T-helper 1 cell treated with Interleukin-12 subunit alpha and Interleukin-12 subunit beta and Interleukin-4 antibody, amounts not matched to agents 30 μg/mL and 1 μg/mL, for 36 hours (primary cell): ENCODE data around the gene CCDC32.

Source experiments
- H3K27ac Mint-ChIP-seq: one replicate; pipeline ENCODE4 v1.8.0; 2021; ENCODE audit warnings: mild to moderate bottlenecking, mixed read lengths
- H3K27me3 Mint-ChIP-seq: one replicate; pipeline ENCODE4 v1.8.0; 2021; ENCODE audit warnings: low read depth, mixed read lengths
- H3K36me3 Mint-ChIP-seq: one replicate; pipeline ENCODE4 v1.8.0; 2021; ENCODE audit warnings: low read depth, mixed read lengths
- H3K4me1 Mint-ChIP-seq: one replicate; pipeline ENCODE4 v1.8.0; 2021; ENCODE audit warnings: low read depth, mixed read lengths
- H3K4me3 Mint-ChIP-seq: one replicate; pipeline ENCODE4 v1.8.0; 2021; ENCODE audit warnings: mild to moderate bottlenecking, moderate library complexity, mixed read lengths
- H3K9me3 Mint-ChIP-seq: one replicate; pipeline ENCODE4 v1.8.0; 2021; ENCODE audit warnings: mixed read lengths

Gene CCDC32

GRCh38 chr15:40511472-40512133, 53.2 kb downstream of the CCDC32 start:
- Mint-ChIP-seq H3K4me1 (peaks cover 19% of the 10 kb centered on the region), H3K27ac (no peak overlapping the region), H3K27me3 (peaks cover 81% of the 10 kb centered on the region), H3K9me3 (no peaks in the 10 kb centered on the region), H3K36me3 (peaks cover 3% of the 10 kb centered on the region), H3K4me3 (peak overlapping the region; percentile 64)

GRCh38 chr15:40511093-40511471, 53.8 kb downstream of the CCDC32 start:
- Mint-ChIP-seq H3K36me3 (peaks cover 3% of the 10 kb centered on the region), H3K27me3 (peaks cover 86% of the 10 kb centered on the region), H3K27ac (no peak overlapping the region), H3K4me1 (peaks cover 19% of the 10 kb centered on the region), H3K4me3 (peak overlapping the region; percentile 64), H3K9me3 (no peaks in the 10 kb centered on the region)

- Mint-ChIP-seq H3K27me3 (peaks cover 89% of the 10 kb centered on the region), H3K4me3 (peak overlapping the region; percentile 56), H3K27ac (no peak overlapping the region), H3K36me3 (peaks cover 3% of the 10 kb centered on the region), H3K9me3 (no peaks in the 10 kb centered on the region), H3K4me1 (peaks cover 19% of the 10 kb centered on the region)
Observed at GRCh38 chr15:40510201-40510600, 54.6 kb downstream of the CCDC32 start.

GRCh38 chr15:40508216-40508615, 56.6 kb downstream of the CCDC32 start:
- Mint-ChIP-seq H3K9me3 (no peaks in the 10 kb centered on the region), H3K4me1 (peaks cover 19% of the 10 kb centered on the region), H3K27ac (no peak overlapping the region), H3K4me3 (no peak overlapping the region), H3K36me3 (peaks cover 3% of the 10 kb centered on the region), H3K27me3 (peaks cover 79% of the 10 kb centered on the region)

GRCh38 chr15:40506964-40507571, 57.8 kb downstream of the CCDC32 start:
- no peak overlapping the region for H3K27ac Mint-ChIP-seq
- H3K36me3 Mint-ChIP-seq, result peaks cover under 1% of the 10 kb centered on the region
- peaks cover 77% of the 10 kb centered on the region for H3K27me3 Mint-ChIP-seq
- no peak overlapping the region for H3K4me3 Mint-ChIP-seq
- H3K9me3 Mint-ChIP-seq, result no peaks in the 10 kb centered on the region
- peaks cover 14% of the 10 kb centered on the region for H3K4me1 Mint-ChIP-seq
